GM21786 (cell line): ENCODE results near the gene ANKRA2.

Experiments used
- ATAC-seq: cut with Tn5 transposase; IDR thresholded peaks from one replicate; pipeline ENCODE4 v1.9.1; 2021; ENCODE audit not compliant: unreplicated experiment

The ANKRA2 gene, protein sequence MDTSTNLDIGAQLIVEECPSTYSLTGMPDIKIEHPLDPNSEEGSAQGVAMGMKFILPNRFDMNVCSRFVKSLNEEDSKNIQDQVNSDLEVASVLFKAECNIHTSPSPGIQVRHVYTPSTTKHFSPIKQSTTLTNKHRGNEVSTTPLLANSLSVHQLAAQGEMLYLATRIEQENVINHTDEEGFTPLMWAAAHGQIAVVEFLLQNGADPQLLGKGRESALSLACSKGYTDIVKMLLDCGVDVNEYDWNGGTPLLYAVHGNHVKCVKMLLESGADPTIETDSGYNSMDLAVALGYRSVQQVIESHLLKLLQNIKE

DNA sequence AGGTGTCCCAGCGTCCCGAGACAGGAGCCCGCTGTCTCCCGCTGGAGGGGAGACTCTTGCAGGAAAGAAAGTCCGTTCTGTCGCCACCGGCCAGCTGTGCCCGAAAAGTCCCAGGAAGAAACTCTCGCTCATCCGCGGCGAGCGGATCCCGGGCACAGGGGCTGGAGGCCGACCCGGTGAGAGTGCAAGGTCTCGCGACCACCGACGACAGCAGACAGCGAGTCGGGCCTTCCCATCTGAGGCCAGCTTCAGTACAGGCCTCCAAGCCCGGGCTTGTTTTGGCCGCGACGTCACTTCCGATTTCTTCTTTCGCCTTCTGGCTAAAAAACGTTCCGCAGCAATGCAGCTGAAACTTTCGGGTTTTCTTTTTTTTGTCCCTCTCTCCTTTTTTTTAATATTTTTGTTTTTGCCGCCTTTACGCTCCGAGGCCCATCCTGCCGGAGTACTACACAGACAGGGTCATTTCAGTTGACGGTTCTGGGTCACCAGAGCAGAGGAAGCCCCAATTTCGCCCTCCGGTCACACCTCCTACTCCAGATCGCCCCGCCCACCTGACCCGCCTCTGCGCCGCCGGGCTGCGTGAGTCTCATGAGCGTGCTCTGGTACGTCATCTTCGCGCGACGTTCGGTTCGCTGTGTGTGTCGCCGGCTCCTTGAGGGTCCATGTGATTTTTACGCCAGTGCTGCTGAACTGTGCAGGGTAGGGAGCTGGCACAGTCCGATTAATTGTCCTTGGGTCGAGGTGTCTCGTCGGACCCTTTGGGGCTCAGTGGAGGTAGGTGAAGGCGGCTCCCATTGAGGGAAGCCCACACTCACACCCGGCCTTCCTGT, at the start of gene ANKRA2, which contains the start of gene UTP15:
TSS of gene ANKRA2 (minus strand) at position 501 of the 830 bp plus-strand sequence. CDS start 2,758 bp downstream, outside the sequence.
TSS of gene UTP15 (plus strand) at position 605 of the 830 bp plus-strand sequence. CDS start 1,602 bp downstream, outside the sequence.
- peak; percentile 96 for ATAC-seq

DNA sequence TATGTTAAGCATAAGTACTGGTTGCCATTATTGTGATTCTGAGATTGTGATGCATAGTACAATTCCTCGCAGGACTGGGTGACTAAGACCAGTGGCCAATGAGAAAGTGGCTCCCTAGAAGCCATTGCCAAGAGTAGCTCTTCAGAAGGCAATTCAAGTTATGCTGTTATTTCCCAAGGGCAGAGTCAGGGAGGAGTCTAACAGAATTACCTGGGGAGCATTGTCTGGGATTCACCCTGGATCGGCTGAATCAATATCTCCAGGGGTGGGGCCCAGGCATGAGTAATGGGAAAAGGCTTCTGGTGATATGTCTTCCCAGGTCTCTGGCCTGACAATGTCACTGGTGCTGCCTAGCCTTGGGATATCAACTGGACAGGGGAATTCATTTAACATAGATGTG, 49.6 kb upstream of the ANKRA2 start:
- no peak for ATAC-seq

DNA sequence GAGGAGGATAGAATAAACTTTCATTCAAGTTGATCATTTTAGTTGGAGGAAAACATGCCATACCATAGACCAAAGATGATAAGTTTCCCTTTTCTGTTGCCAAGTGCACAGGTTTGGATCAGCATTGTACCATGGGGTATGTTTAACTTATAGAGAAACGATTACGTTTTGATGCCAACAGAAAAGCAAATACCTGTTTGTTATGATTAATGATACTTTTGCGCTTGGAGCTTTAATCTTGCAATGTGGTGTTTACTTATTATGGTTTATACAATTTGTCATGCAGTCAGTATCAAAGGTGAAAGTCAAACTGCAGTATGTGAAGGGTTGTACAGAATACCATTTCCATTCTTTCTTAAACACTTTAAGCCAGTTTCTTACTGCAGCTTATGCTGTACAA, 47.4 kb upstream of the ANKRA2 start:
- ATAC-seq = no peak

DNA sequence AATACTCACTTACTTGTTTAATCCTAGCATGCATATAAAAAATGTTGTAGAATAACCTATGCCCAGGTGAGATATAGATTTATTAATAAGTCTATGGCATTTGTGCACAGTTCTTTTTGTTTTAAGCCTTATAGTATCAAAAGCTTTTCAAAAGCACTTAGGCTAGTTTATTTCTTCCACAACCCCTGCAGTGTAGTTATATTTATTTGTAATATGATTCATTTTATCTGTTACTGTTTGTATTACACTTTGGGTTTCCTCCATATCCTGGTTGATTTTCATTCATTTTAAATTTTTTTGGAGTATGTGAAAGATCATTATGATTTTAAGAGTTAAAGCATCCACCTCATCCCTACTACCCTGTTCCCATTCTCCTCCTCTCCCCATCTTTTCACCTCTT, 41.8 kb upstream of the ANKRA2 start:
- ATAC-seq = no peak

DNA sequence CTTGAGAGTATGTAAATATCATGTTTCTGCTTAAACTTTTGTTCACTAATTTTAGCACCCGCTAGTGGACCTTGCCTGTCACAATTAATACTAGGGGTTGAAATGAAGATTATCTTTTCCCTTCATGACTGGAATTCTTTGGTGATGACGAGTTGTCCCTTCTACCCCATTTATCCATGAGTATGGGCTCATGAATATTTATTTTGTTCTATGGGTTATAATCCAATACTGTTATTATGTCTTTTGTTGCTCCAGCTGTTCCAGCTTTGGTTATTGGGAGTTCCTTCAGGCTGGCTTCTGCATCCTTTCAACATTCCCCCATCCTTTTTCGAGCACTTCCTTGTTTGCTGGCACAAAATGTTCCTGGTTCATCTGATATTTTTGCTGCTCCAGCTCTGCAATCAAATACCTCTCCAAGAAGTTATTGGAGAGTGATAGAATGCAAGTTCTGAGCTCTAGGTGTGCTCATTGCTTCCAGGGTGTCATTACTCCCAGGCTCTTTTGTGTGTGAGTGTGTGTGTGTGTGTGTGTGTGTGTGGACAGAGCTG, 40.8 kb upstream of the ANKRA2 start:
- no peak for ATAC-seq

DNA sequence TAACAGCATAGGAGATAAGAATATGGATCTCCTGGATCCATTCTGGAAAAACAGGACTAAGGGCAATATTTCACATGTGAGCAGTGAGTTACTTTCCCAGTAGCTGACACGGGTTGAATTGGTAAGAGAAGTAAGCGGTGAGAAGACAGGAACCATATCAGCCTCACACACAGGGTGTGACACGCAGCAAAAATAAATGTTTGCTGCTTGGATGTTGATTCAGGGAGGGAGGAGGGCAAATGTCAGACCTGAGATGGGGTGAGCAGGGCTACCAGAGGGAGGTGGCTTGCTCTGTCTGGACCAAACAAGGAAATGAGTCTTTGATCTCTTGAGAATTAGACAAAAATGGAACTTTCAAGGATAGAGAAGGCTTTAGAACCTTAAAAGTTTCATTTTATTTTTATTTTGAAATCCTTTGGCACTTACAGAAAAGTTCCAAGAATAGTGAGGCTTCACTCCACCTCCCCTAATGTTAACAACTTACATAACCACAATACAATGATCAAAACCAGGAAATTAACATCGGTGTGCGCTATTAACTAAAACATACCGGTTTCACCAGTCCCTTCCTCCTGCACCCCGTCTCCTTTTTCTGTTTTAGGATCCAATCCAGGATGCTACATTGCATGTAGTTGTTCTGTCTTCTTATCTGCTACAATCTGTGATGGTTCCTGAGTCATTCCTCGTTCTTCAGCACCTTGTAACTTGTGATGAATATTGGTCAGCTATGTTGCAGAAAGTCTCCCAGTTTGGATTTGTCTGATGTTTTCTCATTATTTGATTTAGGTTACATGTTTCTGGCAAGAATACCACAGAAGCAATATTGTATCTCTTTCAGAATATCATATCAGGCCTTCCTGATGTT, 40.0 kb upstream of the ANKRA2 start:
- no peak for ATAC-seq

DNA sequence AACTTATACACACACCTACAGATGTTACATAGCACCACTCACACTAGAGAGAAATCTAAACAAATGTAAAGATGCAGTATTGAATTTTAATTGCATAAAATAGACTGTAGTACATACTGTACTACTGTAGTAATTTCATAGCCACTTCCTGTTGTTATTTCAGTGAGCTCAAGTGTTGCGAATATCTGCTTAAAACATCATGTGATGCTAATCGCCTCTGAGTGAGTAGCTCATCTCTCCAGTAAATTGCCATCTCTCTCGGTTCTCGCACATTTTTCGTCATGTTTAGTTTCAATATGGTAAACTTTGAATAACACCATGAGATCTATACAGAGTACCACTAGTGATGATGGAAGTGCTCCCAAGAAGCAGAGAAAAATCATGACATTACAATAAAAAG, 38.6 kb upstream of the ANKRA2 start:
- no peak for ATAC-seq

DNA sequence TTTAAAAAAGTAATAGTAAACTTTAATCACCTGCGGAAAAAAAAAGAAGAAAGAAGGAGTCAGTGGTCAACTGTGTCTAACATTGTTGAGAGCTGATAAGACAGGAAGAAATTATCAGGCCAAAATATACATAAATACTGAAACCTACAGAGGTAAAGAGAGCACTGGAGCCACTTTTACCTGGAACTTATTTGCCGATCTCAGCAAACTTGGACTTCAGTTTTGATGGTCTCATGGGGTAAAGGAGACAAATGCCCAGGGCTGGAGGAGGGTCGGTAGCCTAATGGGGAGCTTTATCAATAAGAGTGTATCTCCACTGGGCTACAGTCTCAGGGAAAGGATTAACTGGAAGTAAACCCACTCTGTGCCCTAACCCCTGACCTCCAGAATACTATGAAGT, 33.9 kb upstream of the ANKRA2 start:
- ATAC-seq = no peak

DNA sequence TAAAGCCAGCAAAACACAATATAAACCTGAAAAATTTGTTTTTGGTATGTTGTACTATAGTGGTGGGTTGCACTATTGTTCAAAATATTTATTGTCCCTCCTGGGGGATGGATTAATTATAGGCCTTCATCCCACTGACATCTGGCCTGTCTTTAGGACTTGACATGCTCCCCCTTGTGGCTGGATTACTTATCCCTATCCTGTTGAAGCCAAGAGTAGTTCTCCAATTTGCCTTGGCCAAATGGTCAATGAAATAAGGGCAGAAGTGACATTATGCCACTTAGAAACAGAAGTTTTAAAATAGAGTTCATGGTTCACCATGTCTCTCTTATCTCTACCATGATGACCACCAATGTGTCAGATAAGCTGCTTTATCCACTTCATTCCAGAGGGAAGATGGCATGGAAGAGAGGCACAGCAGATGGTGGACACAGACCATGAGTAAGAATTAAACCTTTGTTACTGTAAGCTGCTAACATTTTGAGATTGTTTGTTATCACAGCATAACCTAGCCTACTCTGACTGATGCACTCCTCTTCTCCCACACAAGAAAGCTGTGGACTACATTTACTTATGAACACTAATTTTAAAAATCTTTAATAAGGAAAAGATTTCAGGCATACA, 31.4 kb upstream of the ANKRA2 start:
- ATAC-seq = no peak

DNA sequence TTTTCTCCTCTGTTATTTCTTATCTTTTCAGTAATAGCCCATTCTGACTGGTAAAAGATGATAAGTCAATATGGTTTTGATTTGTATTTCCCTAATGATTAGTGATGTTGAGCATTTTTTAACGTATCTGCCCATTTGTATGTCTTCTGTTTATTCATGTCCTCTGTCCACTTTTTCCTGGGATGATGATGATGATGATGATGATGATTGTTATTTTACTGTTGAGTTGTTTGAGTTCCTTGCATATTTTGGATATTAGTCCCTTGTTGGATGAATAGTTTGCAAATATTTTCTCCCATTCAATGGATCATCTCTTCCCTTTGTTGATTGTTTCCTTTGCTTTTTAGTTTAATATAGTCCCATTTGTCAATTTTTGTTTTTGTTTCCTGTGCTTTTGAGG, 27.1 kb upstream of the ANKRA2 start:
- no peak for ATAC-seq

DNA sequence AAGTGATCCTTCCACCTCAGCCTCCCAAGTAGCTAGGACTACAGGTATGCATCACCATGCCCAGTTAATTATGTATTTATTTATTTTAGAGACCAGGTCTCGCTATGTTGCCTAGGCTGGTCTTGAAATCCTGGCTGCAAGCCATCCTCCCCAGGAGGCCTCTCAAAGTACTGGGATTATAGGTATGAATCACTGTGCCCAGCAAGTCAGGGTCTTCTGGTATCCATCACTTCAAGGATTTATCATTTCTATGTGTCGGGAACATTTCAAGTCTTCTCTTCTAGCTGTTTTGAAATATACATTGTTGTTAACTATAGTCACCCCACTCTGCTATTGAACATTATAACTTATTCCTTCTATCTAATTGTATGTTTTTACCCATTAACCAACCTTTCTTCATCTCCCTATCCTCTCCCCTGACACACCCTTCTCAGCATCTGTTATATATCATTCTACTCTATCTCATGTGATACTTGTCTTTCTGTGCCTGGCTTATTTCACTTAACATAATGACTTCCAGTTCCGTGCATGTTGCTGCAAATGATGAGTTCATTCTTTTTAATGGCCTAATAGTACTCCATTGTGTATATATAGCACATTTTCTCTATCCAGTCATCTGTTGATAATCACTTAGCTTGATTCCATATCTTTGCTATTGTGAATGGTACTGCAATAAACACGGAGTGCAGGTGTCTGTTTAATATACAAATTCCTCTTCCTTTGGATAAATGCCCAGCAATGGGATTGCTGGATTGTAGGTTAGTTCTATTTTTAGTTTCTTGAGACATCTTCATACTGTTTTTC, 26.5 kb upstream of the ANKRA2 start:
- no peak for ATAC-seq

DNA sequence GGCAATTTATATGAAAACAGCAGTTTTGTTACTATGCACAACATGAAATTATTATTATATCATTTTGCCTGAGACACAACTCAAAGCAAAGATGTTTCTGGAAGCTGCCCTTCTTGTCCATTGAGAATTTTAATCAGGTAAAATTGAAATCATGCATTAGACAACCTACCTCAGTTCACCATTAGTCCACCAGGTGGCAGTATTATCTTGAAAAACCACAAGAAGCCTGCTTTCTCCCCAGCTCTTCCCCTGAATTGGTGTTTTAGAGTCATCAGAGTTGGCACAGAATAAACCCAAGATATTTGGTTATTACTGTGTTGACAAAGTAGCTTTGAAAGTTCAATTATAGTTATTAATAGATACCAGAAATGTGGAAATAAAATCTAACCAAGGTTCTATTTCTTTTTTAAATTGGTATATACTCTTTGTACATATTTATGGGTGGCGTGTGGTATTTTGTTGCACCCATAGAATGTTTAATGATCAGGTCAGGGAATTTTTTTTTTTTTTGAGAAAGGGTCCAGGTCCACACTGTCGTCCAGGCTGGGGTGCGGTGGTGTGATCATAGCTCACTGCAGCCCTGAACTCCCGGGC, 25.8 kb upstream of the ANKRA2 start:
- ATAC-seq = peak; percentile 58

DNA sequence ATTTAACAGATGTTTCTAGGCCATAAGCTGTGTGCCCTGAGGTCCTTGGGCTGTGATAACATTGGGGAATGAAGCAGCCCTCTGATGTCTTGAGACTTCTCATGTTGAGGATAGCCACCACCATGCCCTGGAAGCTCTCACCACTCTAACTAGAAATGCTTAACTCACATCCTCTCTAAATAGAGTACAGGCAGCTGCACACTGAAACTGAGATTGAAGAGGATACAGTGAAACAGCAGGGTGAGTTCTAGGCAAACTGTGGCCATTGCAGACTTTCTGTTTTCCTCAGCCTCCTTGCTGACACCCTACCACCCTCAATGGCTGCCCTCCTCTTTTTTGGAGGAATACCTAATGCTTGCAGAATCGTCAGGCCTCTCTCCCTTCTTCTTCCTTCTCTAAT, 22.5 kb upstream of the ANKRA2 start:
- no peak for ATAC-seq

DNA sequence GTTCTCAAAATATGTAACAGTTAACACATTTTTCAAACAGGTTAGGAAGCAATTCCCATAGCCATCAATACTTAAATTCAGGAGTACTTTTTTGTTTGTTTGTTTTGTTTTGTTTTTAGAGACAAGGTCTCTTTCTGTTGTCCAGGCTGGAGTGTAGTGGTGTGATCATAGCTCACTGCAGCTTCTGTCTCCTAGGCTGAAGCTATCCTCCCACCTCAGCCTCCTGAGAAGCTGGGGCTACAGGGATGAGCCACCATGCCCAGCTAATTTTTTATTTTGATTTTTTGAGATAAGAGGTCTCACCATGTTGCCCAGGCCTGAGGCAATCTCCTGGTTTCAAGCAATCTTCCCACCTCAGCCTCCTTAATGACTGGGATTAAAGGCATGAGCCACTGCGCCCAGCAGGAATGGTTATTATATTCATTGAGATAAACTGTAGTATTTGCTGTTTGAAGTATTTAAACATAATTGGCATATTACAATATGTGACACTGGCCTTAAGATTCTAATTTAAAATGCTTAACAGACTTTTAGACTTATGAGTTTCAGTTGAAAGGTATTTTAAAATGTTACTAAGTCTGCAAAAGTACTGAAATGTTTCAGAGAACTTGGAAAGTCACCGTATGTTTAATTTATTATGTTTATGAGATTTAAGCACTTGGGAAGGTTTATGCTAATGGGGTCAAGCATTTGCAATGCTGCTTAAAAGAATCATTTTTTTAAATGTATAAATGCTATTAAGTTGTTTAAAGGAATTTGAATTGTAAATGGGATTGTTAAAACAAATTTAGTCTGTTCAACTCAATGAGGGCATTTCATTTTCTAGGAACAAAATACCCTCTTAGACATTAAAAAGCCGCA, 17.1 kb upstream of the ANKRA2 start:
- no peak for ATAC-seq

DNA sequence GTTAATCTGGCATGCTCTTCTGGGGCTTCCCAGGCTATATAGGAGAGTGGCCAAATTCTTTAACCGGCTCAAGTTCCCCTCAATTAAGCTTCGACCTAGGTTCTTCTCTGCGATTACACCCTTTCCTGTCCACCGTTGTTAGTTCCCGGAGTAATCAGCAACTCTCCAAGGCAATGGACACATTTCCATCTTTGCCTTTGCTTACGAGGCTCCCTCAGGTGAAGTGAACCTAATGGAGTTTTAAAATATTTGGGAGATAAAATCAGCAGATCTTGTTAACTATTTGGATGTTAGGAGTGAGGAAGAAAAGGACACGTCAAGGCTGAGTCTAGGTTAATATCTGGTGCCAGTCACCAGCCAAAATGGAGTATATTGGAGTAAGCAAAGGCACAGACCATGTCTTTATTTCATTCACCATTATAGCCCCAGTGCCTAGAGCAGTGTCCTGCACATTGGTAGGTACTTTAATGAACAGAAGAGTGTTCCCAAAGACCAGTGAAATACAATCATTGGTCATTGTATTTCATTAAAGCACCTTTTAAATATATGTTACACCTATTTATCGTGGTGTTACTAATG, 619 bp upstream of the ANKRA2 start:
- ATAC-seq = no peak

DNA sequence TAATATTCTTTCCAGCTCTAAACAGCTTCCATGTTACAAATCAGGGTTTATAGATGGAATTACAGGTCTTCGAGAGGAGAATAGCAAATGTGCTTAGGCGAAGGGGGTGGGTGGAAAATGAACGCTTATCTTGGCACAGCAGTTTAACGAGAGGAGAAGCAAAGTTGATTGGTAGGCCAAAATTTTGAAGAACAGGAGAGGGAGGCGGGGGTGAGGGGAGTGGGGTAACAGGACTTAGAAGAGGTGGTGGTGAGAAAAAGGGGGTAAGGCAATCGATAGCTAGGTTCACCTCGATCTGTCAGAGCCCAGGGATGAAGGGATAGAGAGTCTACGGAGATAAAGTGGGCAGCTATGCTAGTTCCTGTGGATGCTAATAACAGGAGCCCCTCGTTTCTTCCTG, 764 bp downstream of the ANKRA2 start:
- peak; percentile 5 for ATAC-seq

DNA sequence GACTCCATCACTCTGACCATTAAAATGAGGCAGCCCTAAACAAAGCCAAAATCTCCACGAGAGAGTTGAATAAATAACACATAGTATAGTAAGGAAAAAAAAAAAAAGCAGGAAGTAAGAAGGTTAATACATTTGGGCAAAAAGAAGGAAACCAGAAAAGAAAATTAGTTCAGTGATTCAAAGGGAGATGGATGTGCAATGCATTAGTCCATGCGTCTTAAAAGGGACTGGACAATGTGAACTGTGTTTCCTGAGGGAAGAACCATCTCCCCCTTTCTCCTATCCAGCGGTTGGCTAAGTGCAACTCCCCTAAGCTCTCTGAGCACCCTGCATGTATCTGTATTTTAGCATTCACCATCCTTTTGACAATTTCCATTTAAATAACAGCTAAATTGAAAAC, 1.4 kb downstream of the ANKRA2 start:
- no peak for ATAC-seq

DNA sequence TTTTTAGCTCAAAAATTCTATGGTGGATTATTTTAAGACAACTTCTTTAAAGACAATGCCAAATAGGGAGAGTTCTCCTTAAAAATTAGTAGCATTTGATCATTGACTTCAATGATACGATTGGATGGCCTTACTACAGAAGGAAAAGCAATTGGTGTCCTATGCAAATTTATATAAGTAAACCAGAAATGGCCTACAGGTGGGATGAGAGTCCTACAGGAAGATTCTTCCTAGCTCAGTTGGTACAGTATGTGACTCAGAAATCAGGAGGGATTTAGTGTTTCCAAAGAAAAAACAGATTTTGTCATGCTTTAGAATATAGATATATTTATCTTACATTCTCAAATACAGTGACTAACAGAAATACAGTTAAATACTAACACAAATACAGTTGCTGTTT, 6.5 kb downstream of the ANKRA2 start:
- ATAC-seq = no peak
